Thyroid gland (tissue), 4 donors: ENCODE measurements around the gene NDUFAF8. TPM values are rescaled to one million over a fixed set of nuclear protein-coding genes. Genes with fewer than 3 reads are reported as not detected.

Source experiments
- DNase-seq, 2 donors: peaks; one replicate each; pipeline ENCODE4 v3.0.0-alpha.2; 2019
- H3K27ac ChIP-seq, 3 donors: fragments of 200-600 bp; sonication (generic); 1 replicate in 2 of 3; 2 replicates in 1 of 3; pipeline ENCODE4 v1.5.1; 2016 to 2019; ENCODE audit warnings: mild to moderate bottlenecking in 1 of 3, moderate library complexity in 1 of 3
- H3K27me3 ChIP-seq: fragments of 200-600 bp; sonication (generic); one replicate; pipeline ENCODE4 v1.5.1; 2019
- H3K36me3 ChIP-seq, 2 donors: fragments of 200-600 bp; sonication (generic); one replicate each; pipeline ENCODE4 v1.5.1; 2016 to 2019
- H3K4me1 ChIP-seq, 2 donors: fragments of 200-600 bp; sonication (generic); one replicate each; pipeline ENCODE4 v1.5.1; 2017 to 2019
- H3K4me3 ChIP-seq, 3 donors: fragments of 200-600 bp; sonication (generic); replicated peaks in 1 of 3; 1 replicate in 2 of 3; 2 replicates in 1 of 3; pipeline ENCODE4 v1.5.1; 2016; ENCODE audit warnings: mild to moderate bottlenecking in 1 of 3
- H3K9me3 ChIP-seq: fragments of 200-600 bp; sonication (generic); one replicate; pipeline ENCODE4 v1.5.1; 2017
- POLR2A ChIP-seq, 2 donors: fragments of 450-650 bp; IDR thresholded peaks; one replicate each; pipeline ENCODE4 v1.6.1; 2017; ENCODE audit warnings: antibody characterized with exemption in 2 of 2, mild to moderate bottlenecking in 2 of 2, moderate library complexity in 1 of 2
- WGBS, 2 donors: methylation state at CpG; one replicate each; pipeline ENCODE4 v1.1.5; 2017; 5-methylcytosine and 5-hydroxymethylcytosine counted together
- intact Hi-C: fragments of 100-400 bp; cut with DNase I; formaldehyde crosslinking; loops from one replicate; pipeline ENCODE4 v1.15.1; 2023
- total RNA-seq, 4 donors: library from RNA; depleted of rRNA; stranded (reverse); fragments of >200 nt; gene quantifications; one replicate each; pipeline ENCODE4 v1.2.3, GENCODE V29; 2016
- TF ChIP-seq, protein P1 (sequence below), 6 experiments: fragments of 200-600 bp in 3 of 6; fragments of 450-650 bp in 3 of 6; sonication (generic) in 3 of 6; IDR thresholded peaks; one replicate each; pipeline ENCODE4 v1.5.1; 2016 to 2019; ENCODE audit warnings: antibody characterized with exemption in 6 of 6, mild to moderate bottlenecking in 2 of 6, inconsistent platforms in 1 of 6, moderate library complexity in 1 of 6

NDUFAF8 gene
- total RNA-seq, 4 donors from 2014 or later: 17.0 to 107 (median 53.7) TPM

DNA sequence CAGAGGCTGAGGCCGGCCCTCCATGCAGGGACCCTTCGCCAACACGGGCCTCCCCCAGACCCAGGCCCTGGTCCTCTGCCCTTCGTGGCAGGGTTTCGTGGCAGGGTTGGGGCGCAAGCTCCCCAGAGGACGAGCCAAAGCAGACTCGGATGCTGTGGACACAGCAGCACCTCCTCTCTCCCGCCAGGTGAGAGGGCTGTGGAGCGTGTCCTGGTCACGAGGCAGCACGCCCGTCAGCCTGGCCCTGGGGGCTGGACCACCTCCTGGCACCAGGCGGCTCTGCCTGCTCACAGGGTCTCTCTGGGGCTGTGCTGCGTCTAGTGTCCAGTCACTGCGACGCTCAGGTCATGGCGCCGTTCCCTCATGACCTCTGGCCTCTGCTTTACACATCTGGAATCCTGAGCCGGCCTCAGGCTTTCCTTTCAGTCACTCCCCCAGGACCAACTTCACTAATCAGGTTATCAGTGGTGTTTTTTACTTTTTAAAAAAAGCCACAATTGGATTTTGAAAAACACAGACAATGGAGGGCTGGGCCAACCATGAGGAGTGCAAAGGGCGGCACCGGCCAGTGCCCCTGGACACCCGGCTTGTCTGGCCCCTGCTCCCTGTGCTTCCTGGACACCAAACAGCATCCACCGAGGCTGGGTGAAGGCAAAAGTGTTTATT, 5.4 kb downstream of the NDUFAF8 start:
- Histone ChIP-seq H3K27me3 (no peaks in the 10 kb centered on the region), H3K27ac (no peak overlapping the region), H3K4me1 (peaks cover 6 to 13% of the 10 kb centered on the region in 2 donors), H3K4me3 (no peak overlapping the region), H3K9me3 (no peaks in the 10 kb centered on the region), H3K36me3 (peaks cover 0 to 1% of the 10 kb centered on the region in 2 donors)
- 74 to 79% methylated on average over 15 to 21 of the region's 24 CpGs for WGBS, 2 donors
- TF ChIP-seq POLR2A (IDR thresholded peaks at IDR 0.05): no peak
- TF ChIP-seq, protein P1, sequence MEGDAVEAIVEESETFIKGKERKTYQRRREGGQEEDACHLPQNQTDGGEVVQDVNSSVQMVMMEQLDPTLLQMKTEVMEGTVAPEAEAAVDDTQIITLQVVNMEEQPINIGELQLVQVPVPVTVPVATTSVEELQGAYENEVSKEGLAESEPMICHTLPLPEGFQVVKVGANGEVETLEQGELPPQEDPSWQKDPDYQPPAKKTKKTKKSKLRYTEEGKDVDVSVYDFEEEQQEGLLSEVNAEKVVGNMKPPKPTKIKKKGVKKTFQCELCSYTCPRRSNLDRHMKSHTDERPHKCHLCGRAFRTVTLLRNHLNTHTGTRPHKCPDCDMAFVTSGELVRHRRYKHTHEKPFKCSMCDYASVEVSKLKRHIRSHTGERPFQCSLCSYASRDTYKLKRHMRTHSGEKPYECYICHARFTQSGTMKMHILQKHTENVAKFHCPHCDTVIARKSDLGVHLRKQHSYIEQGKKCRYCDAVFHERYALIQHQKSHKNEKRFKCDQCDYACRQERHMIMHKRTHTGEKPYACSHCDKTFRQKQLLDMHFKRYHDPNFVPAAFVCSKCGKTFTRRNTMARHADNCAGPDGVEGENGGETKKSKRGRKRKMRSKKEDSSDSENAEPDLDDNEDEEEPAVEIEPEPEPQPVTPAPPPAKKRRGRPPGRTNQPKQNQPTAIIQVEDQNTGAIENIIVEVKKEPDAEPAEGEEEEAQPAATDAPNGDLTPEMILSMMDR (IDR thresholded peaks at IDR 0.05): no peak
- no peak for DNase-seq
- intact Hi-C loops: no loop called here

- Histone ChIP-seq H3K4me1 (peaks cover under 1 to 6% of the 10 kb centered on the region in 2 donors), H3K4me3 (no peak overlapping the region), H3K36me3 (peaks cover 1 to 8% of the 10 kb centered on the region in 2 donors), H3K27ac (no peak overlapping the region), H3K9me3 (no peaks in the 10 kb centered on the region), H3K27me3 (no peaks in the 10 kb centered on the region)
- TF ChIP-seq POLR2A (IDR thresholded peaks at IDR 0.05): no peak
- TF ChIP-seq, protein P1 (IDR thresholded peaks at IDR 0.05): no peak
- WGBS, 2 donors: 73 to 77% methylated on average over 14 to 20 of the region's 25 CpGs
- no peak for DNase-seq
- intact Hi-C loops: no loop called here
Observed at GRCh38 chr17:81245024-81245664, 6.0 kb downstream of the NDUFAF8 start.

- 84 to 89% methylated on average over 11 to 20 of the region's 37 CpGs for WGBS, 2 donors
- intact Hi-C loops: no loop called here
- H3K27ac ChIP-seq: no peak overlapping the region
- H3K4me1 ChIP-seq: no peaks in the 10 kb centered on the region
- DNase-seq: no peak
- no peaks in the 10 kb centered on the region for H3K9me3 ChIP-seq
- no peak overlapping the region for H3K4me3 ChIP-seq
- no peaks in the 10 kb centered on the region for H3K27me3 ChIP-seq
- TF ChIP-seq, protein P1 (IDR thresholded peaks at IDR 0.05): no peak
- TF ChIP-seq POLR2A (IDR thresholded peaks at IDR 0.05): no peak
- peaks cover 7 to 10% of the 10 kb centered on the region in 2 donors for H3K36me3 ChIP-seq
Observed at GRCh38 chr17:81245665-81246342, 6.7 kb downstream of the NDUFAF8 start.

GRCh38 chr17:81246343-81246670, 7.2 kb downstream of the NDUFAF8 start:
- WGBS, 2 donors: 93% methylated on average over 3 of the region's 10 CpGs; no CpG with 5 or more reads in 1 of the 2 donors
- TF ChIP-seq, protein P1 (IDR thresholded peaks at IDR 0.05): no peak
- no peak for TF ChIP-seq POLR2A (IDR thresholded peaks at IDR 0.05)
- intact Hi-C loops: no loop called here
- H3K4me1 ChIP-seq: no peaks in the 10 kb centered on the region
- no peak overlapping the region for H3K27ac ChIP-seq
- no peaks in the 10 kb centered on the region for H3K9me3 ChIP-seq
- H3K36me3 ChIP-seq: peaks cover 12 to 15% of the 10 kb centered on the region in 2 donors
- H3K4me3 ChIP-seq: no peak overlapping the region
- DNase-seq: no peak
- H3K27me3 ChIP-seq: no peaks in the 10 kb centered on the region
